GM21723 (cell line): ENCODE data around the gene RNF123.

ENCODE experiments used
- ATAC-seq: cut with Tn5 transposase; IDR thresholded peaks from one replicate; pipeline ENCODE4 v1.9.1; 2021; ENCODE audit warnings: mild to moderate bottlenecking, moderate library complexity; ENCODE audit not compliant: unreplicated experiment

Gene RNF123

DNA sequence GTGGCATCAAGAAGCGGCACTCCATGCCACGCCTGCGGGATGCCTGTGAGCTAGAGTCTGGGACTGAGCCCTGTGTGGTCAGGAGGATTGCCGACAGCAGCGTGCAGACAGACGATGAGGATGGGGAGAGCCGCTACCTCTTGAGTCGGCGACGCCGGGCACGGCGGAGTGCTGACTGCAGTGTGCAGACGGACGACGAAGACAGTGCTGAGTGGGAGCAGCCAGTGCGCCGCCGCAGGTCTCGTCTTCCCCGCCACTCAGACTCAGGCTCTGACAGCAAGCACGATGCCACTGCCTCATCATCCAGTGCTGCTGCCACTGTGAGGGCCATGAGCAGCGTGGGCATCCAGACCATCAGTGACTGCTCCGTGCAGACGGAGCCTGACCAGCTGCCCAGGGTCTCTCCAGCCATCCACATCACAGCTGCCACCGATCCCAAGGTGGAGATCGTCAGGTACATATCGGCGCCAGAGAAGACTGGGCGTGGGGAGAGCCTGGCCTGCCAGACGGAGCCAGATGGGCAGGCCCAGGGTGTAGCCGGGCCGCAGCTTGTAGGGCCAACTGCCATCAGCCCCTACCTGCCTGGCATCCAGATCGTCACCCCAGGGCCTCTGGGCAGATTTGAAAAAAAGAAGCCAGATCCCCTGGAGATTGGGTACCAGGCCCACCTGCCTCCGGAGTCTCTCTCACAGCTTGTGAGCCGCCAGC is 32.0 kb upstream of the RNF123 start:
- no peak for ATAC-seq

DNA sequence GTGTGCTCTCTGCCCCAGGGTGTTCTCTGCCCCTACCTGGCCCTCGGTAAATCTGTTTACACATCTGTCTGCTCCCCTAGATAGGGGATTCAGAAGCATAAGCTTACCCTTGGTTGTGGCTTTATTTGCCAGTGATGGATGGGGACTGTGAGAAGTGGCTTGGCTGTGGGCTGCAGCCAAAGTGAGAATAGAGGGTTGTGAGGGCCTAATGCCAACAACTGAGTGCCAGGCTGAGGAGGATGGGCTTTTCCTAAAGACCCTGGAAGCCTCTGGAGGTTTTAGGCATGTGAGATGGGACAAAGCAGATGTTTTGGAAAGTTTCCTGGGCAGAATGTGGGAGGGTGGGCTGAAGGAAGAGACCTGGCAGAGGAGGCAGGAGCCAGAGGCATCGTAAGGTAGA is 30.6 kb upstream of the RNF123 start:
- no peak for ATAC-seq

DNA sequence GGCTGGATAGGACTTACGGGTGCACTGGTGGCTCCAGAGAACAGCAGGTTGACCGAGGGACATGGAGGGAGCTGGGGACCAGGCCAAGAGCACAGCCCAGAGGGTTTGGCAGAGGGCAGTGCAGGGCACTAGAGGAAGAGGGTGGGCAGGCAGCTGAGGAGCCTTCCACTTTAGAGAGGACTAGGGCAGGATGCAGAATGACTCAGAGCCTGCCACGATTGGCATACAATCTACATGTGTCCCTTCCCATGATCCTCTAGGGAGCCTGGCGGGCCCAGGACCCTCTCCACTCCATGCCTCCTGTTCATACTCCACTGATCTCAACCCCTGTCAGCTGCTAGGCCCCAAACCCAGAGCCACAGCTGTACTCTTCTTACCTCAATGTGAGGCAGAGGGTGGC is 29.6 kb upstream of the RNF123 start:
- no peak for ATAC-seq

DNA sequence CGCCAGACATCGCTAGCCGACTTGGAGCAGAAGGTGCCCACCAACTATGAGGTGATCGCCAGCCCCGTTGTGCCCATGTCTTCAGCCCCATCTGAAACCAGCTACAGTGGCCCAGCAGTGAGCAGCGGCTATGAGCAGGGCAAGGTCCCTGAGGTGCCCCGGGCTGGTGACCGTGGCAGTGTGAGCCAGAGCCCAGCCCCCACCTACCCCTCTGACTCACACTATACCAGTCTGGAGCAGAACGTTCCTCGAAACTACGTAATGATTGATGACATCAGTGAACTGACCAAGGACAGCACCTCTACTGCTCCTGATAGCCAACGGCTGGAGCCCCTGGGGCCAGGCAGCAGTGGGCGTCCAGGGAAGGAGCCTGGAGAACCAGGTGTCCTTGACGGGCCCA is 28.1 kb upstream of the RNF123 start:
- ATAC-seq = no peak

DNA sequence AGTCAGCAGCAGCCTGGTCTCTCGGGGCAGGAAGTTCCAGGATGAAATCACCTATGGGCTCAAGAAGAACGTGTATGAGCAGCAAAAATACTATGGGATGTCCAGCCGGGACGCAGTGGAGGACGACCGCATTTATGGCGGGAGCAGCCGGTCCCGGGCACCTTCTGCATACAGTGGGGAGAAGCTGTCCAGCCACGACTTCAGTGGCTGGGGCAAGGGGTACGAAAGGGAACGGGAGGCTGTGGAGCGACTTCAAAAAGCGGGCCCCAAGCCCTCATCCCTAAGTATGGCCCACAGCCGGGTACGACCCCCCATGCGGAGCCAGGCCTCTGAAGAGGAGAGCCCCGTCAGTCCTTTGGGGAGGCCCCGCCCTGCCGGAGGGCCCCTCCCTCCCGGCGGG is 27.3 kb upstream of the RNF123 start:
- no peak for ATAC-seq

DNA sequence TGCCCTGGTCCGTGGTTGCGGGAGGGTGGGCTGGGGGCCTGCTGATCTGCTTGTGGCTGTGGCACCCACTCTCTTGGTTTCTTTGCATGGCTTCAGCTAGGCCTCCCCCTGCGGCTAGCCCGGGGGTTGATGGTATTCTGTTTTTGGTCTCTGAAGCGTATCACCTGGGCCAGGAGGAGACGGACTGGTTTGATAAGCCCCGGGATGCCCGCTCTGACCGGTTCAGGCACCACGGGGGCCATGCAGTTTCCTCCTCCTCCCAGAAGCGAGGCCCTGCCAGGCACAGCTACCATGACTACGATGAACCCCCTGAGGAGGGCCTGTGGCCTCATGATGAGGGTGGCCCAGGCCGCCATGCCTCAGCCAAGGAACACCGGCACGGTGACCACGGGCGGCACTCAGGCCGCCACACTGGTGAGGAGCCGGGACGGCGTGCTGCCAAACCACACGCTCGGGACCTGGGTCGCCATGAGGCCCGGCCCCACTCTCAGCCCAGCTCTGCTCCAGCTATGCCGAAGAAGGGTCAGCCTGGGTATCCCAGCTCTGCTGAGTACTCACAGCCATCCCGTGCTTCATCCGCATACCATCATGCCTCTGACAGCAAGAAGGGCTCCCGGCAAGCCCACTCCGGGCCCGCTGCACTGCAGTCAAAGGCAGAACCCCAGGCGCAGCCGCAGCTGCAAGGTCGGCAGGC is 26.5 kb upstream of the RNF123 start:
- no peak for ATAC-seq

DNA sequence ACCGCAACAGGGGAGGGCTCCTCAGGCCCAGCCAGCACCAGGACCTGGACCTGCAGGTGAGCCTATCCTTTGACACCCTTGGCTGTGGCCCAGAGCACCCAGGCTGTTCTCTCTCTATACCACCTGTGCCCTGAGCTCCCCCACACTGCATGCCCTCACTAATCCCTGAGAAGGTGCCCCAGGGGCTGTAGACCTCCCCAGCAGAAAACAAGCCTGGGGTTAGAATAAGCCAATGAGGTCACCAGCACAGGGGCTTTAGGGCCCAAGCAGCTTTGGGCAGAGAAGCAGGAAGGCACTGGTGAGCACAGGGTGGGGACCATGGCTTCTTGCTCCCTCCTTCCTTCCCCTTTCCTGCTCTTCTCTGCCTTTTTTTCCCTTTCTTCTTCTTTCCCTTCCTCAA is 25.5 kb upstream of the RNF123 start:
- no peak for ATAC-seq

DNA sequence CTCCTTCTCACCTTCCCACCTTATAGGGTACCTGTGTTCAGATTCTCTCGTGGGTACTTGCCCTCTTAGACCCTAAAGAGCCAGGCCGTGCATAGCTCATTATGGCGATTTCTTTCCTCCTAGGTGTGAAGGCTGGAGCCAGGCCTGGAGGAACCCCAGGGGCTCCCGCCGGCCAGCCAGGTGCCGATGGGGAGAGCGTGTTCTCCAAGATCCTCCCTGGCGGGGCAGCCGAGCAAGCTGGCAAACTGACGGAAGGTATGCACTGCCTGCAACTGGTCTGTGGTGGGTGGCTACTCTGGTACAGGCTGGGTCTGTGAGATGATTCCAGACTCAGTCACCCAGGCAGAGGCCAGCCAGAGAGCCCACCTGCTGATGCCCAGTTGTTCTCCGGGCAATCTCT is 25.1 kb upstream of the RNF123 start:
- no peak for ATAC-seq

DNA sequence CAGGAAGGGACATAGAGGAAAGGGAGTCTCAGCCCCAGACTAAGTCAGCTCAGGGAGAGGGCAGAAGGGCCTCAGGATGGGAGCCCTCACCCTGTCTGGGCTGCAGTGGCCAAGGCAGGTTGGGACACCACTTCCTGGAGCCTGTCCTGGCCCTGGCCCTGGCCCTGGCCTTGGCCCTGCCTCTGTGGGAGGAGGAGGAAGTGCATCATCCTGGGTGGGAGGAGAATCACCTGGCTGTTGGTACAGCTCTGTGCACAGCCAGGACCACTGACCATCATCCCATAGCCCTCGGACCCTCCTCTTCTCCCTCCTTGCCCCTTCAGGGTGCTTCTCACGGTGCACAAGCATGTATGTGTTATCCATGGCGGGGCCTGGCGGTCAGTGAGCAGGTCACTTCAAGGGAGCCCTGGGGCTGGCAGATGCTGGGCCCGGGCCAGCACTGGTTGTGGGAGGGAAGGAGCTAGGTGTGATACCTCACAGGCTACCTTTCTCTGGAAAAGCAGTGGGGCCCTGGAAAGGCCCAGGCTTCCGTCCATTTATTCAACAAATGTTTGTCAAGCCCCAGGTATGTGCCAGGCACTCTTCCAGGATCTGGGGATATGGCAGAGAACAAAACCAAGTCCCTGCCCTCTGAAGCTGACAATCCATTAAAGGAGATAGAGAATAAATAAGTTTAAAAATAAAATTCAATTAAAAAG is 23.4 kb upstream of the RNF123 start:
- ATAC-seq = no peak

DNA sequence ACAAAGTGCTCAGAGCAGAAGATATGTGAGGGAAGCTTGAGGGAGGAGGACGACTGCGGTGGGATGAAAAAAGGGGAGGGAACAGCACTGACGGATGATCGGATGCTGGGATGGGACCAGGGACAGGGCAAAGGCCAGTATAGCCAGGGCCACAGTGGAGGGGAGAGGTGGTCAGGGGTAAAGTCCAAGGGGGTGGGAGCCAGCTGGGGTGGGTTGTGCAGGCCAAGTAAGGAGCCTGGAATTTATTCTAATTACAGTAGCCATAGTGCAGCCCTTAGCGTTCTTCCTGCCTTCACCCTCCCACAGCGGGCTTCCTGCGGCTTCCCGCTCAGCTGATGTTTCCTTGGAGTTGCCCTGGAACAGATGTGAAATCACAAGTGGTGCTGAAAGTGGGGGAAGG is 22.8 kb upstream of the RNF123 start:
- ATAC-seq = no peak

DNA sequence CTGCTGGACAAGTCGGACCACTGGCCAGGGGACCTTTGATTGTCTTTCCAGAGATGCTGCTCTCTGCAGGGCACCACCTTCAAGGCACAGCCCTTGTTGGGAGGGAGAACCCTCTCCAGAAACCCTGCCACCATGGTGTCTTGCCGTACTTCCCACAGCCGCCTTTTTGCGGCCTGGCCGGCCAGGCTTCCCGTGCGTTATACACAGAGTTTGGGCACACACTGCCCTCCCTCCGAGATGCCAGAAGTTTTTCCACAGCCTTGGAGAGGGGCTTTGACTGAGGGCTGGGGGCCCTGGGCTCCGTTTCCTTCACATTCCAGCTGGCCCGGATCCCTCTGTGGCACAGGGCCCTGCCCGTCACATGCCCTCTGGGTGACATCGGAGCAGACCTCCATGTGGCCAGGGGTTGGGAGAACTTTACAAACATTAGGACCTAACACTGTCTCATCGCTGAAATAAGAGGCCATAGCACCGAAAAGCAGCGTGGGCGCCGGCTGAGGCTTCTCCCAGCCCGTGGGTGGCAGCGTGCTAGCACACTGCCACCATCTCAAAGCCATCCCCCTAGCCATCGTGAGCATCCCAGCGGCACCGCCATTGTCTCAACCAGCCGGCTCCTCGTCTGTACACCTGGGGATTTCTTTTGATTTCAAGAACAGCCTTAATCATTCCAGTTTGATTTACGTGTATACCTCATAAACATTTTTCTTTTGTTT is 21.5 kb upstream of the RNF123 start:
- no peak for ATAC-seq

DNA sequence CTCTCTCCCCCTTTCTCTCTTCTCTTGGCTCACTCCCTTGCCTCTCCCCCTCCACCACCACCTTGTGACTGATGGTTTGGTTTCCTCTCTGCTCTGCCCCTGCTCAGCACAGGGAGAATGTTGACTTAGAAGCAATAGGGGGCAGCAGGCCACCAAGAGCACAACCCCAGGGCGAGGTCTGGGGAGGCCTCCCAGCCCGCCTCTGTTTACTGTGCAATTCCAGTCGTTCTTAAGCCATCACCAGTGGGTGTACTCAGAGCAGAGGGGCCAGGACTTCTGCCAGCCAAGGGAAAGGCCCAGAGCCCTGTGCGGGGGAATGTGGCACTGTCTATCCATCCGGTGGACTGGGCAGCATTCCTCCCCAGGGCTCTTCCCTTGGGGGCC is 21.0 kb upstream of the RNF123 start:
- no peak for ATAC-seq

DNA sequence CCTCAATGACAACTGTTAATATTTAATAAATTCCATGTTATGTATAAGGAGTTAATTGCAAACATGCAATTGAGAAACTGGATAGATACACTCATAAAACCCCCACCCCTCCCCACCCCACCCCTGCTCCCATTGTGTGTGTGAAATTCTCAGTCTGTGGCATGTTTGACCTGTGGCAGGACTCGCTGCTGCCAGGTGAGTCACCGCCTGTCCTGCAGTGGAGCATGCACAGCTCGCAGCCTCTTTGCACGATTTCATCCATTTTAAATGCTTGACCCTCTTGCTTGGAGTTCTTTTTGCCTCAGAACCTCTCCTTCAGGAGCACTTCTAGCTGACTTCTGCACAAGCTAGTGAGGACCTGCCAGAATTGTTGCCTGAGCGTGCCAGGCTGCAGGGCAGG is 20.5 kb upstream of the RNF123 start:
- ATAC-seq = no peak

DNA sequence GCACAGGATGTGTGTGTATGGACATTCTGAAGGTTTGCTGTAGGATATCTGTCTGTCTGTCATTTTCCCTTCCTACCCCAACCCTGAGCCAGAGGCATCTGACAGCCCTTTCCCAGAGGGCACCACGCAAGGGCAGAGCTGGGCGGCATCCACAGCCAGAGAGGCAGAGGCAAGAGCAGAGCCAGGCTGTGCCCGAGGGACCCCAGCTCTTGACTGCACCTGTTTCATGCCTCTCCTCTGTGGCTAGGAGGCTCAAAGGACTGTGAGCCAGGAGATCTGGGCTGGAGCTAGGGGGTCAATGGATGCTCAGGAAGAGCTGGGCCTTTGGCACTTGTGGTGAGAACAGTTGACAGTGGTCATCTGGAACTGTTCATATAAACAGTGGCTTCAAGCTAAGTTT is 20.0 kb upstream of the RNF123 start:
- ATAC-seq = no peak

DNA sequence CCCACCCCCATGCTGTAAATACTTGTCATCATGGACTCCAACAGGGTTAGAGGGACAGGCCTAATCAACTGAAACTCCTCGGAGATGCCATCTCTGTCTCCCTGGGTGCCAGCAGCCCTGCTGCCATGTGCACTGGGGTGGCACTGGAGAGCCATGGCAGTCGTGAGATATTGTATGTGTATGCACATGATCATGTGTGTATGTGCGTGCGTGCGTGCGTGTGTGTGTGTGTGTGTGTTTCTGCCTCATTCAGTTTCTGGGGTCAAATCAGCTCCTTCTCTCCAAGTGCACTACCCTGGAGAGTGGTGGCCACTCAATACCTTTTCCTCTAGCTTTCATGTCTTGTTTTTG is 18.4 kb upstream of the RNF123 start:
- ATAC-seq = no peak

DNA sequence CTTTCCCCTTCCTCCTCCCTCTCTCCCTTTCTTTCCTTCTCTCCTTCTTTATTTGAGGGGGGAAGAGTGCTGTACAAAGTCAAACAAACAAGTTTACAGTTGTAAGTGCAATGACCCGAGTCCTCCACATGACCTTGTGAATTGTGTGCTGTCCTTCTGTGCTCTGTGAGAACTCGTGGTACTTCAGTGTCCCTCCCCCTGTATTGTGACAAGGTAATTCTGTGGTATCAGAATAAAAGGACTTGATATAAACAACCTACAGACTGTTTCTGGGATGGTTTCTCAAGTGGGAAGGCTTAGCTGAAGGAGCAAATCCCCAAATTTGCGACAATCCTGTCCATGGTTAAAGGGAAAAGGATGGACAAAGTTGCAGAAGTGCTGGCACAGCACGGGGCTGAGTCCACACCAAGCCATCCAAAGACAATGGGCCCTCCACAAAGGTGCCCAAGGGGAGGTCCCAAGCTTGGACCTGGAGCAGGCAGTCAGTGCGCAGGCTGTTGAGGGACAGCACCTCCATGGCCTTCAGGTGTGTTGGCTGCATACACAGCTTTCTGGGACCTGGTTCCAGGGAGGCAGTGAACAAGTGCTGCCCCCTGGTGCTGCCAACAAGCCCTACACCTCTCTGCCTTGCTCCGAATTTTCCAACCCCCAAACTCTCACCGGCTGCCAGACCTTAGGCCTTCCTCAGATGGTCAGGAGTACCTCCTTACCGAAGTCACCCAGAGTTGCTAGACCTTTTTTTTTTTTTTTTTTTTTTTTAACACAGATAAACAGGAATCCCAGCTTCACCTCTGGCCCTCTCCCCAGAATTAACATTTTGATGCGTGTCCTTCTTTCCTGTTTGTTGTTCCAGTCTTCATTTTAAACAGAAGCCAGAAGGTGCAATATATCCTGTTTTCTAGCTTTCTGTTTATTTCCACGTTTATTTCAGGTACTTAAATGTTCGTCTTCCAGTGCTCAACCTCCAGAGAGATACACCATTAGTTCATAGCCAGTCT is 17.8 kb upstream of the RNF123 start:
- no peak for ATAC-seq

DNA sequence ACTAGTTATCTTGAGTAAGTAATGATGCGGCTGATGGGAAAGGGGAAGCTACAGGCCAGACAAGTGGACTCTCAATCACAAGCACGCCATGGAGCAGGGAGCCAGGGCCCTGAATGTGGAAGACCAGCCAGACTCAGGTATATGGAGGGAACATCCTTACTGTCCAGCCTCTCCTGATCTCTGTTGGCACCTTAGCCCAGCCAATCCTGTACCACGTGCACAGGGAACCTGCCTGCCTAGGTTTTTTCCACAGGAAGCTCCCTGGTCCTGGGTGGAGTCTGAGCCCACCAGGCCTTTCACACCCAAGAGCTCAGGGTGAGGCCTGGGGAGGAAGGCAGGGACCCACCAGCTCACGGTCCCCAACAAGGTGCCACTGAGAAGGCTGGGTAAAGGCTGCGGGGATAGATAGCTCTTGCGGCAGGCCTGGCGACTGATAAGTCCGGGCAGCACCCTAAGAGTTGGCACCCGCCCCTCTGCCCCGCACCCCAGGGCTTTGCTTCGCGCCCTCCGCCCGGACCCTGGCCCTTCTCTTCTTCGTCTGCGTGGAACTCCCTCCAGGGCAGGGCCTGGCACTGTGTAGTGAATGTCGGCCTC is 16.1 kb upstream of the RNF123 start:
- ATAC-seq = no peak

DNA sequence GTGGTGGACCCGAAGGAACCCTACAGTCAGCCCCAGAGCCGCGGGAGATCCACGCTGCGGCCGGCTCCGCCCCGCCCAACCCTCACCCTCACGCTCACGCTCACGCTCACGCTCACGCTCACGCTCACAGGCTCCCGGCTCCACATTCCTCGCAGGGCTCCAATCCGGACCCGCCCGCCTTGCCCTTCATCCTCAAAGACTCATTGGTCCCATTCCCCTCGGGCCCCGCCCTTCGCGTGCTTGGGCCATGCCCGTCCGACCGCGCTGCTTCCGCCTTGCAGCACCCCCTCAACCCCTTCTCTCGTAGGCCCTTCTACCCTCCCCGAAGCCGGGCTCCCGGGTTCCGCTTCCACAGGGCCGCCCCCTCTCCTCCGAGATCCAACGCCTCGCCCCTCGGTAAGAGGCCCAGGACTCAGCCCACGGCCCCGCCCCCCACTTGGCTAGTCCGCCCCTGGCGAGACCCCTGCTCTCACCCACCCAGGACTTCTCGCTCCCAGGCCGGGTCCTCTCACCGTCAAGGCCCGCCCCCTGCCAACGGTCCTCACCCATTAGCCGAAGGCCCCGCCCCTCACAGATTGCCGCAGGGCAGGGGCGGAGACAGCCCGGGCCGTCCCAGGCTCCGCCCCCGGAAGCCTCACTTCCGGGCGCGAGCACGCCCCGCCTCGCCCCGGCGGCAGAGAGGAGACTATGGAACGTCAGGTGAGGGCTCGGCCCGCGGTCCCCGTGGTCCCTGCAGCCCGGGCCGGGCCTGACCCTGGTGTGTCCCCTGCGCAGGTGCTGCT is 15.5 kb upstream of the RNF123 start, which contains the start of gene APEH:
Gene APEH (plus strand): TSS at position 637 of the 782 bp plus-strand sequence. CDS start 51 bp downstream, at position 688.
- ATAC-seq = peak; percentile 79

DNA sequence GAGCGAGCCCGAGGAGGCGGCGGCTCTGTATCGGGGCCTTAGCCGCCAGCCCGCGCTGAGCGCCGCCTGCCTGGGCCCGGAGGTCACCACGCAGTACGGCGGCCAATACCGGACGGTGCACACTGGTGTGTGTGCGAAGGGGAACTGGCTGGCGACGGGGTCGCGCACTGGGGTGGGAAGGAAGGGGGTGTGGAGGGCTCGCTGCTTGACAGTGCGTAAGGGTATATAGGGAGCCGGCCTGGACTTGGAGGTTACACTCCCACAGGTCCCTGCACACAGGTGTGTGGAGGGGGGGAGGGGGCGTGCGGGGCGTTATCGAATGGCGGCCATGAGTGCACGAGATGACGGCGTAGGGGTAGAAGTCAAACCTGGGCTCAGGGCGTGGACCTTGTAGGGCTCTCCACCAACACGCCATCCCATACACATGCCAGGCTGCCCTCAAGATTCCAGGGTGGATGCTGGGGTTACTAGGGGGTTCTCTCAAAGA is 14.8 kb upstream of the RNF123 start:
- ATAC-seq = peak; percentile 24
